H1 (cell line): Measurements from ENCODE around the gene TLE4. TPM values are rescaled to one million over a fixed set of nuclear protein-coding genes. Genes with fewer than 3 reads are reported as not detected.

Experiments used
- CTCF ChIA-PET: fragments of 300-600 bp; sonication (Branson Sonifier 250); formaldehyde crosslinking; loops from one replicate; lab custom pipeline; 2021; ENCODE audit not compliant: partially characterized antibody; lab: Charles Lee
- POLR2A ChIA-PET: fragments of 300-600 bp; sonication (Branson Sonifier 250); formaldehyde crosslinking; loops from one replicate; lab custom pipeline; 2021; ENCODE audit warnings: inconsistent platforms; ENCODE audit not compliant: partially characterized antibody; lab: Charles Lee
- DNase-seq, 2 experiments: peaks; one replicate each; pipeline versions ENCODE4 v3.0.0 to v3.0.0-alpha.2; 2010 to 2022; ENCODE audit warnings: low spot score in 2 of 2, low read depth in 1 of 2, mixed read lengths in 1 of 2
- FAIRE-seq: peaks from 2 replicates; lab custom pipeline; 2011; peaks lifted over from hg19 to GRCh38; lab: Jason Lieb, UNC
- H2AFZ ChIP-seq: 2 replicates; pipeline ENCODE4 v1.8.1; 2012; ENCODE audit warnings: low read length, inconsistent platforms
- H2AK5ac ChIP-seq: 2 replicates; pipeline ENCODE4 v1.6.1; 2013; ENCODE audit warnings: low read depth, low read length
- H2BK120ac ChIP-seq: replicated peaks from 2 replicates; pipeline ENCODE3; 2013; ENCODE audit warnings: low read depth, low read length, inconsistent platforms
- H2BK12ac ChIP-seq: 2 replicates; pipeline ENCODE4 v1.6.1; 2013; ENCODE audit warnings: low read depth, low read length
- H2BK15ac ChIP-seq: 2 replicates; pipeline ENCODE4 v1.6.1; 2013; ENCODE audit warnings: low read length
- H2BK20ac ChIP-seq: 2 replicates; pipeline ENCODE4 v1.6.1; 2013; ENCODE audit warnings: low read length
- H2BK5ac ChIP-seq: 2 replicates; pipeline ENCODE4 v1.6.1; 2013; ENCODE audit warnings: low read depth, low read length
- H3K14ac ChIP-seq: 2 replicates; pipeline ENCODE4 v1.6.1; 2013; ENCODE audit warnings: inconsistent platforms; ENCODE audit not compliant: insufficient read length
- H3K18ac ChIP-seq: 2 replicates; pipeline ENCODE4 v1.6.1; 2013; ENCODE audit warnings: low read length; ENCODE audit errors: extremely low read depth
- H3K23ac ChIP-seq: 2 replicates; pipeline ENCODE4 v1.6.1; 2013; ENCODE audit warnings: inconsistent platforms; ENCODE audit not compliant: insufficient read length
- H3K23me2 ChIP-seq: 2 replicates; pipeline ENCODE4 v1.6.1; 2013; ENCODE audit warnings: low read depth, low read length
- H3K27ac ChIP-seq: 2 replicates; pipeline ENCODE4 v1.6.1; 2011; ENCODE audit warnings: low read depth, low read length, inconsistent platforms
- H3K27me3 ChIP-seq, 4 experiments: replicated peaks in 1 of 4; 1 replicate in 1 of 4; 2 replicates in 3 of 4; pipeline versions ENCODE4 v1.6.1 to v1.8.1; 2011 to 2013; ENCODE audit warnings: low read length in 3 of 4, mild to moderate bottlenecking in 3 of 4, inconsistent platforms in 2 of 4, mixed read lengths in 2 of 4, moderate library complexity in 1 of 4; ENCODE audit not compliant: control insufficient read depth in 3 of 4, insufficient read depth in 3 of 4; ENCODE audit errors: extremely low read depth in 1 of 4
- H3K36me3 ChIP-seq, 4 experiments: 2 replicates each; pipeline versions ENCODE4 v1.6.1 to v1.8.1; 2011 to 2013; ENCODE audit warnings: mild to moderate bottlenecking in 4 of 4, low read length in 3 of 4, moderate library complexity in 2 of 4, control low read depth in 1 of 4, inconsistent platforms in 1 of 4; ENCODE audit not compliant: insufficient read depth in 4 of 4, control insufficient read depth in 2 of 4
- H3K4ac ChIP-seq: replicated peaks from 2 replicates; pipeline ENCODE3; 2013; ENCODE audit warnings: low read length, low read depth, mixed read lengths, inconsistent platforms; ENCODE audit not compliant: insufficient read length
- H3K4me1 ChIP-seq, 4 experiments: replicated peaks in 1 of 4; 1 replicate in 1 of 4; 2 replicates in 3 of 4; pipeline versions ENCODE4 v1.6.1 to v1.8.1; 2011 to 2013; ENCODE audit warnings: low read length in 3 of 4, inconsistent platforms in 2 of 4, mixed read lengths in 1 of 4; ENCODE audit not compliant: insufficient read depth in 4 of 4, control insufficient read depth in 3 of 4
- H3K4me2 ChIP-seq, 2 experiments: 2 replicates each; pipeline versions ENCODE4 v1.6.1 to v1.8.1; 2011 to 2013; ENCODE audit warnings: low read depth in 2 of 2, low read length in 2 of 2, control low read depth in 1 of 2, inconsistent platforms in 1 of 2, mild to moderate bottlenecking in 1 of 2; ENCODE audit not compliant: insufficient read depth in 1 of 2
- H3K4me3 ChIP-seq, 4 experiments: fragments of 200-600, 300-600 bp in 1 of 4; sonication (generic), shearing (Covaris generic), sonication (Bioruptor Twin) in 1 of 4; 2 replicates each; pipeline versions ENCODE4 v1.5.1 to v1.8.1; 2011 to 2016; ENCODE audit warnings: low read length in 4 of 4, low read depth in 3 of 4, control low read depth in 2 of 4, inconsistent platforms in 2 of 4, mild to moderate bottlenecking in 2 of 4, mixed read lengths in 1 of 4, moderate library complexity in 1 of 4; ENCODE audit not compliant: insufficient read depth in 2 of 4; ENCODE audit errors: extremely low read depth in 1 of 4
- H3K56ac ChIP-seq: replicated peaks from 2 replicates; pipeline ENCODE3; 2013; ENCODE audit warnings: low read depth, mild to moderate bottlenecking, mixed read lengths, low read length, inconsistent platforms; ENCODE audit not compliant: insufficient read length
- H3K79me1 ChIP-seq: 2 replicates; pipeline ENCODE4 v1.6.1; 2013; ENCODE audit warnings: low read depth, low read length, control low read depth
- H3K79me2 ChIP-seq, 2 experiments: 2 replicates each; pipeline versions ENCODE4 v1.6.1 to v1.8.1; 2012 to 2013; ENCODE audit warnings: low read length in 2 of 2, mild to moderate bottlenecking in 2 of 2, inconsistent platforms in 1 of 2; ENCODE audit not compliant: insufficient read depth in 2 of 2, control insufficient read depth in 1 of 2
- H3K9ac ChIP-seq, 4 experiments: replicated peaks in 1 of 4; 1 replicate in 1 of 4; 2 replicates in 3 of 4; pipeline versions ENCODE4 v1.6.1 to v1.8.1; 2011 to 2013; ENCODE audit warnings: low read depth in 3 of 4, low read length in 3 of 4, control low read depth in 2 of 4, mild to moderate bottlenecking in 2 of 4, moderate library complexity in 2 of 4, inconsistent platforms in 1 of 4; ENCODE audit errors: extremely low read depth in 1 of 4
- H3K9me3 ChIP-seq, 2 experiments: 2 replicates each; pipeline versions ENCODE4 v1.6.1 to v1.8.1; 2012 to 2013; ENCODE audit warnings: mild to moderate bottlenecking in 2 of 2, moderate library complexity in 2 of 2, control low read depth in 1 of 2, inconsistent platforms in 1 of 2, low read depth in 1 of 2, low read length in 1 of 2, mixed read lengths in 1 of 2; ENCODE audit not compliant: insufficient read depth in 2 of 2
- H4K20me1 ChIP-seq, 2 experiments: replicated peaks in 1 of 2; 2 replicates each; pipeline versions ENCODE3 to v1.8.1; 2011 to 2013; ENCODE audit warnings: inconsistent platforms in 2 of 2, low read length in 2 of 2, mild to moderate bottlenecking in 1 of 2; ENCODE audit not compliant: insufficient read depth in 2 of 2, control insufficient read depth in 1 of 2
- H4K5ac ChIP-seq: 2 replicates; pipeline ENCODE4 v1.6.1; 2013; ENCODE audit warnings: low read length, low read depth, mixed read lengths, inconsistent platforms; ENCODE audit not compliant: insufficient read length
- H4K8ac ChIP-seq: 2 replicates; pipeline ENCODE4 v1.8.0; 2013; ENCODE audit warnings: mild to moderate bottlenecking, moderate library complexity, low read length, inconsistent platforms; ENCODE audit not compliant: insufficient read depth; ENCODE audit errors: extremely low read depth
- H4K91ac ChIP-seq: replicated peaks from 2 replicates; pipeline ENCODE3; 2013; ENCODE audit warnings: low read length, mixed read lengths, inconsistent platforms; ENCODE audit not compliant: insufficient read length
- CEBPB ChIP-seq: IDR thresholded peaks from 2 replicates; pipeline ENCODE4 v1.6.1; 2012; ENCODE audit warnings: low read depth, low read length
- EP300 ChIP-seq, 2 experiments: IDR thresholded peaks; 1 replicate in 1 of 2; 2 replicates in 1 of 2; pipeline ENCODE4 v1.6.1; 2011 to 2012; ENCODE audit warnings: low read depth in 2 of 2, low read length in 2 of 2, mild to moderate bottlenecking in 2 of 2, borderline replicate concordance in 1 of 2, inconsistent platforms in 1 of 2, moderate library complexity in 1 of 2
- GABPA ChIP-seq: IDR thresholded peaks from 2 replicates; pipeline ENCODE4 v1.6.1; 2011; ENCODE audit warnings: mild to moderate bottlenecking, low read length, moderate library complexity, borderline replicate concordance; ENCODE audit not compliant: insufficient read depth
- JUN ChIP-seq: IDR thresholded peaks from 2 replicates; pipeline ENCODE4 v1.6.1; 2011; ENCODE audit warnings: low read depth, mild to moderate bottlenecking, improper control_type of control experiment, low read length
- MAFK ChIP-seq: IDR thresholded peaks from 2 replicates; pipeline ENCODE4 v1.6.1; 2012; ENCODE audit warnings: low read depth, mild to moderate bottlenecking, improper control_type of control experiment, low read length
- SIN3A ChIP-seq, 2 experiments: IDR thresholded peaks in 1 of 2; conservative IDR thresholded peaks in 1 of 2; 2 replicates each; pipeline ENCODE4 v1.6.1; 2011 to 2012; ENCODE audit warnings: low read length in 2 of 2, improper control_type of control experiment in 1 of 2, low read depth in 1 of 2, mild to moderate bottlenecking in 1 of 2
- TCF12 ChIP-seq: IDR thresholded peaks from 2 replicates; pipeline ENCODE4 v1.6.1; 2011; ENCODE audit warnings: low read depth, mild to moderate bottlenecking, low read length
- TEAD4 ChIP-seq: IDR thresholded peaks from 2 replicates; pipeline ENCODE4 v1.6.1; 2012; ENCODE audit warnings: low read depth, low read length, inconsistent platforms, mixed read lengths
- WGBS, 2 experiments: shearing (Covaris generic) in 1 of 2; methylation state at CpG; one replicate each; pipeline versions ENCODE4 v1.1.6 to v1.1.7; 2013 to 2015; ENCODE audit warnings: low lambda C conversion rate in 2 of 2, mixed read lengths in 2 of 2, inconsistent platforms in 1 of 2, low coverage in 1 of 2, missing lambda C conversion rate in 1 of 2; ENCODE audit not compliant: insufficient replicate concordance in 2 of 2, insufficient coverage in 1 of 2, insufficient read length in 1 of 2; ENCODE audit errors: extremely low coverage in 1 of 2, missing lambda C conversion rate in 1 of 2; 5-methylcytosine and 5-hydroxymethylcytosine counted together
- polyA plus RNA-seq, 7 experiments: library from polyadenylated mRNA; depleted of rRNA in 3 of 7; stranded (reverse) in 5 of 7; unstranded in 2 of 7; fragments of >200 nt in 5 of 7; fragments of 200-250 nt in 2 of 7; gene quantifications; 1 replicate in 5 of 7; 2 replicates in 1 of 7; 4 replicates in 1 of 7; pipeline versions ENCODE4 v1.2.1 to v1.2.3, GENCODE V29; 2011 to 2013; ENCODE audit warnings: missing spikeins in 2 of 7, mixed read lengths in 2 of 7
- total RNA-seq: library from RNA; stranded (reverse); fragmentation: NEBNext Ultra II Directional; extraction: Animal tissue kit (Norgen Biotek cat#: 25700); gene quantifications from 2 replicates; pipeline ENCODE4 v1.2.1, GENCODE V29; 2021
- TF ChIP-seq, protein P1 (sequence below): IDR thresholded peaks from 2 replicates; pipeline ENCODE4 v1.6.1; 2012; ENCODE audit warnings: low read length, inconsistent platforms
- TF ChIP-seq, protein P2 (sequence below), 3 experiments: IDR thresholded peaks; 1 replicate in 2 of 3; 2 replicates in 1 of 3; pipeline versions ENCODE4 v1.5.1 to v1.6.1; 2011; ENCODE audit warnings: low read length in 3 of 3, mild to moderate bottlenecking in 3 of 3, inconsistent platforms in 2 of 3, low read depth in 1 of 3, moderate library complexity in 1 of 3; ENCODE audit not compliant: insufficient read depth in 1 of 3; ENCODE audit errors: control extremely low read depth in 1 of 3

The TLE4 gene
- total and polyA plus RNA-seq, 2 of the 8 experiments (the other 6 are each of a cell fraction or from before 2014, with no cell fraction given) = 32.4 to 36.9 TPM

DNA sequence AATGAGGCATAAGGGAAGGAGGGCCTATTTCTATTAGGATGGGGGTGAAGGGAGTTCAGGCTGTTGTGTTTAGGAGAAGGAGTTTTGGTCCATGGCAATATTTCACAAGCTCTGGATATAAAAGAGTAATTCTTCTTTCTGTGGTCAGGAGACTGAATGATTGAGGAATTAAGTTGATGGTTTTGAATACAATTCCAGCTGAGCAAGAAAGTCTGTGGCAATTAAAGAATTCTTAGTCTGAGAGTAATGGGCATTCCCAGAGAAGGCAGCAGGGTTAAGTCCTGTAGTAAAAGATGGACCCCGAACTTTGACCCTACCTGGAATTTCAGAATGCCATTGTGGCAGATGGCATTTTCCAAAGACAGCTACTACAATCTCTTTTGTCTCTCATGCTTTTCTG lies 202.6 kb downstream of the TLE4 start:
- no peaks in the 10 kb centered on the region for H3K27me3 ChIP-seq
- no peaks in the 10 kb centered on the region for H3K23me2 ChIP-seq
- H3K4me1 ChIP-seq = no peaks in the 10 kb centered on the region
- H3K4me2 ChIP-seq = no peak overlapping the region
- no peaks in the 10 kb centered on the region for H3K79me2 ChIP-seq
- H4K91ac ChIP-seq = no peak overlapping the region
- POLR2A ChIA-PET = no interaction called here
- H3K14ac ChIP-seq = no peak overlapping the region
- H3K9ac ChIP-seq = no peak overlapping the region
- H4K5ac ChIP-seq = no peak overlapping the region
- no peak overlapping the region for H2BK12ac ChIP-seq
- H2BK20ac ChIP-seq = no peak overlapping the region
- DNase-seq (no peak), FAIRE-seq (no peak)
- no peak overlapping the region for H3K23ac ChIP-seq
- no peak overlapping the region for H2BK120ac ChIP-seq
- no peaks in the 10 kb centered on the region for H4K20me1 ChIP-seq
- H3K36me3 ChIP-seq = no peaks in the 10 kb centered on the region
- H4K8ac ChIP-seq = no peak overlapping the region
- H3K4me3 ChIP-seq = no peak overlapping the region
- no peak overlapping the region for H3K4ac ChIP-seq
- no peak overlapping the region for H3K18ac ChIP-seq
- CTCF ChIA-PET = interaction anchor here (1.0 to 1.4 kb wide), 3 partner anchors 9 to 16 kb away, joined by 3 to 5 read pairs (median 4); no protein-coding TSS in a partner anchor
- H2BK15ac ChIP-seq = no peak overlapping the region
- H3K27ac ChIP-seq = no peak overlapping the region
- no peaks in the 10 kb centered on the region for H3K9me3 ChIP-seq
- no peak overlapping the region for H2AFZ ChIP-seq
- no peak overlapping the region for H2AK5ac ChIP-seq
- no peak overlapping the region for H2BK5ac ChIP-seq
- H3K56ac ChIP-seq = no peak overlapping the region
- 100% methylated on average over 1 of the region's 1 CpG; no CpG with 5 or more reads in 1 of the 2 experiments for WGBS, 2 experiments
- H3K79me1 ChIP-seq = no peaks in the 10 kb centered on the region
- TF ChIP-seq GABPA (no peak), EP300 (IDR thresholded peaks at IDR 0.05; ENCODE audit: borderline replicate concordance in 1 of 2, low read depth in 2 of 2, low read length in 2 of 2) (no peak), JUN (no peak), MAFK (no peak), TEAD4 (no peak), SIN3A (conservative IDR thresholded peaks at IDR 0.05 in 1 of 2, IDR thresholded peaks at IDR 0.05 in 1 of 2; ENCODE audit: low read depth in 1 of 2, low read length in 2 of 2) (no peak), TCF12 (no peak), CEBPB (no peak)
- TF ChIP-seq, protein P1, sequence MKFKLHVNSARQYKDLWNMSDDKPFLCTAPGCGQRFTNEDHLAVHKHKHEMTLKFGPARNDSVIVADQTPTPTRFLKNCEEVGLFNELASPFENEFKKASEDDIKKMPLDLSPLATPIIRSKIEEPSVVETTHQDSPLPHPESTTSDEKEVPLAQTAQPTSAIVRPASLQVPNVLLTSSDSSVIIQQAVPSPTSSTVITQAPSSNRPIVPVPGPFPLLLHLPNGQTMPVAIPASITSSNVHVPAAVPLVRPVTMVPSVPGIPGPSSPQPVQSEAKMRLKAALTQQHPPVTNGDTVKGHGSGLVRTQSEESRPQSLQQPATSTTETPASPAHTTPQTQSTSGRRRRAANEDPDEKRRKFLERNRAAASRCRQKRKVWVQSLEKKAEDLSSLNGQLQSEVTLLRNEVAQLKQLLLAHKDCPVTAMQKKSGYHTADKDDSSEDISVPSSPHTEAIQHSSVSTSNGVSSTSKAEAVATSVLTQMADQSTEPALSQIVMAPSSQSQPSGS = no peak
- TF ChIP-seq, protein P2, sequence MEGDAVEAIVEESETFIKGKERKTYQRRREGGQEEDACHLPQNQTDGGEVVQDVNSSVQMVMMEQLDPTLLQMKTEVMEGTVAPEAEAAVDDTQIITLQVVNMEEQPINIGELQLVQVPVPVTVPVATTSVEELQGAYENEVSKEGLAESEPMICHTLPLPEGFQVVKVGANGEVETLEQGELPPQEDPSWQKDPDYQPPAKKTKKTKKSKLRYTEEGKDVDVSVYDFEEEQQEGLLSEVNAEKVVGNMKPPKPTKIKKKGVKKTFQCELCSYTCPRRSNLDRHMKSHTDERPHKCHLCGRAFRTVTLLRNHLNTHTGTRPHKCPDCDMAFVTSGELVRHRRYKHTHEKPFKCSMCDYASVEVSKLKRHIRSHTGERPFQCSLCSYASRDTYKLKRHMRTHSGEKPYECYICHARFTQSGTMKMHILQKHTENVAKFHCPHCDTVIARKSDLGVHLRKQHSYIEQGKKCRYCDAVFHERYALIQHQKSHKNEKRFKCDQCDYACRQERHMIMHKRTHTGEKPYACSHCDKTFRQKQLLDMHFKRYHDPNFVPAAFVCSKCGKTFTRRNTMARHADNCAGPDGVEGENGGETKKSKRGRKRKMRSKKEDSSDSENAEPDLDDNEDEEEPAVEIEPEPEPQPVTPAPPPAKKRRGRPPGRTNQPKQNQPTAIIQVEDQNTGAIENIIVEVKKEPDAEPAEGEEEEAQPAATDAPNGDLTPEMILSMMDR (IDR thresholded peaks at IDR 0.05; ENCODE audit: control extremely low read depth in 1 of 3, insufficient read depth in 1 of 3, low read depth in 1 of 3, low read length in 3 of 3) = no peak
